Right lobe of liver (tissue), 6 donors: Measurements from ENCODE around the gene VAV3. TPM values are rescaled to one million over a fixed set of nuclear protein-coding genes. Genes with fewer than 3 reads are reported as not detected.

Experiments used
- ATAC-seq, 4 donors: fragments of 200-7000 bp; cut with Tn5 transposase; one replicate each; pipeline ENCODE4 v1.9.1; 2020; ENCODE audit warnings: mild to moderate bottlenecking in 4 of 4, moderate library complexity in 4 of 4
- DNase-seq, 3 donors: peaks; one replicate each; pipeline ENCODE4 v3.0.0-alpha.2; 2020
- H3K27ac ChIP-seq, 3 donors: fragments of 200-600 bp; one replicate each; pipeline ENCODE4 v1.8.0; 2022
- H3K27me3 ChIP-seq, 2 donors: fragments of 200-600 bp; one replicate each; pipeline ENCODE4 v1.8.0; 2022
- H3K36me3 ChIP-seq, 4 donors: fragments of 200-600 bp; sonication (generic) in 1 of 4; one replicate each; pipeline versions ENCODE4 v1.5.1 to v1.8.0; 2017 to 2022; ENCODE audit warnings: control low read depth in 1 of 4
- H3K4me1 ChIP-seq, 4 donors: fragments of 200-600 bp; sonication (generic) in 1 of 4; one replicate each; pipeline versions ENCODE4 v1.5.1 to v1.8.0; 2017 to 2022; ENCODE audit warnings: control low read depth in 1 of 4
- H3K4me3 ChIP-seq, 3 donors: fragments of 200-600 bp; one replicate each; pipeline ENCODE4 v1.8.0; 2022
- H3K9me3 ChIP-seq, 4 donors: fragments of 200-600 bp; sonication (generic) in 1 of 4; one replicate each; pipeline versions ENCODE4 v1.5.1 to v1.8.0; 2017 to 2022; ENCODE audit warnings: control low read depth in 1 of 4
- CTCF ChIP-seq, 4 donors: fragments of 200-600 bp in 3 of 4; fragments of 450-650 bp in 1 of 4; IDR thresholded peaks; one replicate each; pipeline versions ENCODE4 v1.5.1 to v1.8.0; 2016 to 2022; ENCODE audit warnings: antibody characterized with exemption in 4 of 4, mild to moderate bottlenecking in 2 of 4
- POLR2A ChIP-seq: fragments of 450-650 bp; IDR thresholded peaks from one replicate; pipeline ENCODE4 v1.6.1; 2017; ENCODE audit warnings: antibody characterized with exemption, mild to moderate bottlenecking
- WGBS: methylation state at CpG from one replicate; pipeline ENCODE4 v1.1.6; 2018; ENCODE audit warnings: low coverage, low lambda C conversion rate; ENCODE audit not compliant: insufficient coverage; ENCODE audit errors: missing lambda C conversion rate; 5-methylcytosine and 5-hydroxymethylcytosine counted together
- intact Hi-C, 2 donors: fragments of 100-400 bp; cut with DNase I; formaldehyde crosslinking; loops; one replicate each; pipeline versions ENCODE4 v1.11.2 to v1.14.1; 2022
- total RNA-seq, 6 experiments: library from RNA; depleted of rRNA in 2 of 6; stranded (reverse); fragments of >200 nt in 2 of 6; fragmentation: NEBNext Ultra II Directional in 3 of 6; extraction: Animal tissue kit (Norgen Biotek cat#: 25700) in 3 of 6; gene quantifications; one replicate each; pipeline versions ENCODE4 v1.1.0 to v1.2.4, GENCODE V29; 2016 to 2023
- donor health status: DM: no; HTN: yes; CAD: no.
- donor health status: DM: no; HTN: no; CAD: no.
- donor health status: DM: no; HTN: no; CAD: no.
- donor health status: DM: no; HTN: yes; CAD: no.
- donor health status: DM: no; HTN: yes; CAD: no.

Gene VAV3
- total RNA-seq, 6 experiments from 2014 or later = 0.77 to 3.6 (median 1.5) TPM

- ATAC-seq = peak in 3 of 4 donors; percentile 17 to 55 (median 51)
- no peak overlapping the region for H3K27ac ChIP-seq
Measured at GRCh38 chr1:107840725-107841124, 124.3 kb downstream of the VAV3 start.

GRCh38 chr1:107838056-107838455 is 126.9 kb downstream of the VAV3 start:
- H3K27me3 ChIP-seq = no peaks in the 10 kb centered on the region
- WGBS = 46% methylated on average over 4 of the region's 4 CpGs
- no peaks in the 10 kb centered on the region for H3K9me3 ChIP-seq
- no peak overlapping the region for H3K4me3 ChIP-seq
- no peaks in the 10 kb centered on the region for H3K4me1 ChIP-seq
- DNase-seq = no peak
- TF ChIP-seq CTCF (IDR thresholded peaks at IDR 0.05) (no peak), POLR2A (no peak)
- no peak overlapping the region for H3K27ac ChIP-seq
- ATAC-seq = no peak
- no peaks in the 10 kb centered on the region for H3K36me3 ChIP-seq
- intact Hi-C loops = no loop called here

More at GRCh38 chr1:107840725-107841124, 124.3 kb downstream of the VAV3 start:
- no peak overlapping the region for H3K4me3 ChIP-seq
- 7% methylated on average over 1 of the region's 1 CpG for WGBS
- DNase-seq = no peak
- no peaks in the 10 kb centered on the region for H3K9me3 ChIP-seq
- H3K4me1 ChIP-seq = no peaks in the 10 kb centered on the region
- TF ChIP-seq POLR2A = no peak
- TF ChIP-seq CTCF (IDR thresholded peaks at IDR 0.05) = no peak
- no peaks in the 10 kb centered on the region for H3K27me3 ChIP-seq
- H3K36me3 ChIP-seq = no peaks in the 10 kb centered on the region
- intact Hi-C loops = no loop called here

- Histone ChIP-seq H3K27me3 (no peaks in the 10 kb centered on the region), H3K27ac (no peak overlapping the region), H3K4me3 (no peak overlapping the region), H3K9me3 (no peaks in the 10 kb centered on the region), H3K36me3 (no peaks in the 10 kb centered on the region), H3K4me1 (no peaks in the 10 kb centered on the region)
- TF ChIP-seq POLR2A (no peak), CTCF (IDR thresholded peaks at IDR 0.05) (no peak)
- intact Hi-C loops = no loop called here
- WGBS = no CpG with 5 or more reads among the region's 4 CpGs
- peak in 1 of 4 donors; percentile 14 for ATAC-seq
- no peak for DNase-seq
Measured at GRCh38 chr1:107835151-107835670, 129.8 kb downstream of the VAV3 start.

GRCh38 chr1:107833061-107833460 is 131.9 kb downstream of the VAV3 start:
- WGBS = 34% methylated on average over 2 of the region's 2 CpGs

More at GRCh38 chr1:107833061-107833460, 131.9 kb downstream of the VAV3 start:
- no peak overlapping the region for H3K27ac ChIP-seq
- ATAC-seq (no peak), DNase-seq (no peak)
- H3K27me3 ChIP-seq = no peaks in the 10 kb centered on the region
- H3K4me3 ChIP-seq = no peak overlapping the region
- intact Hi-C loops = no loop called here
- H3K9me3 ChIP-seq = no peaks in the 10 kb centered on the region
- TF ChIP-seq POLR2A = no peak
- no peak for TF ChIP-seq CTCF (IDR thresholded peaks at IDR 0.05)
- H3K4me1 ChIP-seq = no peaks in the 10 kb centered on the region
- H3K36me3 ChIP-seq = no peaks in the 10 kb centered on the region
